ENCODE measurements around the gene CIC.
A peak's percentile ranks its signal among the peaks of the same experiment; 100 is the strongest.
"Not testable (repeated sequence)": the region's sequence is repeated elsewhere in the genome, so short reads cannot be mapped to it uniquely, and the experiment has no call there.

The CIC gene

DNA sequence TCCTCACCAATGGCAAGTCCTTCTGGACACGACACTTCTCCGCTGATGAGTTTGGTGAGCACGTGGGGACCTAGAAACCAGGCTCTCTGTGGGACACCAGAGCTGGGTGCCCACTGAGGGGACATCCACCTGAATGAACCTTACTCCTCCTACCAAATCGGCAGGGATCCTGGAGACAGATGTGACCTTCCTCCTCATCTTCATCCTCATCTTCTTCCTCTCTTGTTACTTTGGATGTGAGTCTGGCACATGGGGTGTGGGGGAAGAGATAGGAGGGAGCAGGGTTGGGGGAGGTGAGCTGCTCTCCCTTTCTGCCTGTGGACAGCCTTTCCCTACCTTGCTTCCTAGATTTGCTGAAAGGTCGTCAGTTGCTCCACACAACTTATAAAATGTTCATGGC is 46.0 kb downstream of the CIC start:
- FAIRE-seq = no peak

DNA sequence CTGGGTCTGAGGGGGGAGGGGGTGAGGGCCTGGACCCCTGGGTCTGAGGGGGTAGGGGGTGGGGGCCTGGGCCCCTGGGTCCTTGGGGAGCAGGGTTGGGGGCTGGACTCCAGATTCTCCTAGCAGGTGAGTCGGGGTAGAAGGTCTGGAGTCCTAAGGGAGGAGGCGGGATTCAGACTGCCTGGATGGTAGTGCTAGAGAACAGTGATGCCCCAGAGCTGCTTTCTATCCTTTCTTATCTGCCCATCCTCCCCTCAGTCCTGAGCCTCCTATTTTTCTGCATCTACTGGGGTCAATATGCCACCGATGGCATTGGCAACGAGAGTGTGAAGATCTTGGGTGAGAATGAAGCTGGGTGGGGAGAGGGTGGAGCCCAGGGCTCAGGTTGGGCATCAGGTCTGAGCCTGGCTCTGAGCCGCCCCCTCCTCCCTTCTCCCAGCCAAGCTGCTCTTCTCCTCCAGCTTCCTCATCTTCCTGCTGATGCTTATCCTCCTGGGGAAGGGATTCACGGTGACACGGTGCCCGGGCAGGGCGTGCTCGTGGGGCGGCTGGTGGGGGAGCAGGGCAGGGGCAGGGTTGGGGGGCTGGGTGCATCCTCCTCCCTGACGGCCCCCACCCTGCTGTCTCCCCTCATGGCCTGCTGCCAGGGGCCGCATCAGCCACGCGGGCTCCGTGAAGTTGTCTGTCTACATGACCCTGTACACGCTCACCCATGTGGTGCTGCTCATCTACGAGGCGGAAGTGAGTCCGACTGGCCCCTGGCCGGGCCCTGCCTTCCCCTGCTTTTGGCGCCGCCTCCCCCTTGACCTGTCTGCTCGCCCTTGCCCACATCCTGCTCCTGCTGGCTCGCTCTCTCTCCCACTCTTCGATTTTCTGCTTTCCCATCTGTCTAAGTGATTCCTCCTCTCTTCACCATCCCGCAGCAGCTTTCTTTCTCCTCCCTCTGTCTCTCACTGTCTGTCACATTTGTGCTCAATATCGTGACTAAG is 47.5 kb downstream of the CIC start:
- no peak for FAIRE-seq

GRCh38 chr19:42317535-42317934 is 48.5 kb downstream of the CIC start:
- FAIRE-seq = no peak

- no peak for FAIRE-seq
Measured at GRCh38 chr19:42322305-42322704, 53.3 kb downstream of the CIC start.

DNA sequence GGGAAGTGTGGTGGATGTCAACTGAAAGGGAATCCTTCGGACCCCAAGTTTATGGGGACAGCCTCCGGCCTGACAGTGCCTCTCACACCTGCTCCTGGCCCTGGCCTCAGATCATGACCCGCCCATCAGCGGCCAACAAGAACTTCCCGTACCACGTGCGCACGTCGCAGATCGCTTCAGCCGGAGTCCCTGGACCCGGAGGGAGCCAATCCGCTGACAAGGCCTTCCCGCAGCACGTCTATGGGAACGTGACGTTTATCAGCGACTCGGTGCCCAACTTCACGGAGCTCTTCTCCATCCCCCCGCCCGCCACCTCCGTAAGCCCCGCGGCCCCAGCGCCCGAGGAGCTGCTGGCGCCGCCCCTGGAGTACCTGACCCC is 54.4 kb downstream of the CIC start:
- no peak for FAIRE-seq

GRCh38 chr19:42323852-42324654 is 55.0 kb downstream of the CIC start:
- FAIRE-seq = no peak

DNA sequence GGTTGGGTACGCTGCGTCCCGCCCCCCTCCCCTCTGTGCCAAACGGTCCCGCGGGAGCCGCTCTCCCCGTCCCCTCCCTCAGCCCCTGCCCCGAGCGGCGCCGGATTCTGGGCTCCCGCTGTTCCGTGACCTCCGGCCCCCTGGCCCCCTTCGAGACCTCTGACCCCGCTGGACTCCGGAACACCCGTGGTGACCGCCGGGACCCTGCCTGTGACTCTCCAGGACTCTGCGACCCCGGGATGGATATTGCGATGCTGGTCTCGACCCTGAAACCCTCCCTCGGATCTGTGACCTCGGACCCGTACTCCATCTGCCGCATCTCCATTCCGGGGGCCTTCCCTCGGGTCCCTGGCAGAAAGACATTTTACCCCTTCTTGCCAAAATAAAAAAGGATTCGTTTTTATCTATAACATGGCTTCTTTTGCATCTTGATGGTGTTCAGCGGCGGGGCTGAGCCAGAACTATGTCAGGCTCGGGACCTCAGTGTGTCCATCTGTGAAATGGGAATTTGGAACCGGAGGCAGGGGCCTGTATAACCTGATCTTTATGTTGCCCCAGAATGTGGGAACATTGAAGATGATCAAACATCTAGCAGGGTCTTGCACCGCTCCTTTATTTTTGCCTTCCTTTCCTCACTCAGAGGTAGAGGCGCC is 55.7 kb downstream of the CIC start:
- FAIRE-seq = no peak

DNA sequence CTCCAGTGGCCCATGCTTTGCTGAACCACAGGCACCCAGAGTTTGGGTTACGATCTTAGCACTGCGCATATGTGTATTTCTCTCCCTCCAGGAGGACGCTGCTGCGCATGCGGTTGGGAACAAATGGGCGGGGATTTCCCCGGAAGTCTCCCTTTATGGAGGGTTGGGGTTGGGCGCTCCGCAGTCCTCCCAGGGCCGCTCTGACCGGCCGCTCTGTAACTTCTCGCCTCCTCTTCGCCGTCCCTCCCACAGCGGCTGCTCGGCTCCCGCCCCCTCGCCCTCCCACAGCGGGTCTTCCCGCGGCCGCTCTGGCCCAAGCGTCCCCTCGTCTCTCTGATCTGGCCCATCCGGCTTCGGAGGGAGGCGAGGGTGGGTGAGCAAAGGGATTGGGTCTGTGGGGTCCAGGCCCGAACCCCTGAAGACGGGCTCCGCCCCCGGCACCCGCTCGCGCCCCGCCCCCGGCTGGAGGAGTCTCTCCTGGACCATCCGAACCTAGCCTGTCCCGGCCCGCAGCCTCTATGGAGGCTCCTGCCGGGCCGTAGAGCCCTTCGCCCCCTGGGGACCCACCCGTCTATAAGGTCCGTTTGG is 56.4 kb downstream of the CIC start, which contains the start of gene MEGF8:
Gene MEGF8 (plus strand): TSS at position 328 of the 588 bp plus-strand sequence. CDS start 609 bp downstream, outside the sequence.
- peak; percentile 98 for FAIRE-seq

DNA sequence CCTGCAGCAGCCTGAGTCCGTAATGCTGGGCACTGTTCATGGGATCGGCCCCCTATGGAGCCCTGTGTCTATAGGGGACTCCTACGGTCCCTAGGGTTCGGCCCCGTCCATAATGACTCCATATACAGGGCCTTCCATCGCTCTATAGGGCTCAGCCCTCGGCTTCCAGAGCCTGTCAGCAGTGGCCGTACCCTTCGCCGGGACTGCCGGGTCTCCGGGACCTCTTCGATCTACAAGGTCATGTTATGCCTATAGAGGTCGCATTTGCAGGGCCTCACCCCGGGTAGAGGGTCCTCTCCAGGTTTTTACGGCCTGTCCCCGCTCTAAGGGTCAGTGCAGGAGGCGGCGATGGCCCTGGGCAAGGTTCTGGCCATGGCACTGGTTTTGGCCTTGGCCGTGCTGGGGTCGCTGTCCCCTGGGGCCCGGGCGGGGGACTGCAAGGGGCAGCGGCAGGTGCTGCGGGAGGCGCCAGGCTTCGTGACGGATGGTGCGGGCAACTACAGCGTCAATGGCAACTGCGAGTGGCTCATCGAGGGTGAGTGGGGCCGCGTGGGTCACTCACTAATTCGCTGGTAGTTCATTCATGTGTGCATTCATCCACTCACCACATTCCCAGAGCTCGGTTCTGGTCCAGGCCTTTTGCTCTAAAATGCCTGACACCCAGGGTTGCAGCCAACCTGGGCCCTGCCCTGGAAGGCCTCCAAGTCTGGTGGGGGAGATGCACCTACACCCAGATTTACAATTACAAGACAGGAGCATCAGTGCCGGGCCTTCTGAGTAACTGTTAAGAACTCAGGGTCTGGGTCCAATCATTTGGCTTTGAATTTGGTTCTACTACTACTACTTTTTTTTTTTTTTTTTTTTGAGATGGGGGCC is 57.1 kb downstream of the CIC start:
- FAIRE-seq = no peak

GRCh38 chr19:42326969-42327368 is 57.9 kb downstream of the CIC start:
- FAIRE-seq = no peak

DNA sequence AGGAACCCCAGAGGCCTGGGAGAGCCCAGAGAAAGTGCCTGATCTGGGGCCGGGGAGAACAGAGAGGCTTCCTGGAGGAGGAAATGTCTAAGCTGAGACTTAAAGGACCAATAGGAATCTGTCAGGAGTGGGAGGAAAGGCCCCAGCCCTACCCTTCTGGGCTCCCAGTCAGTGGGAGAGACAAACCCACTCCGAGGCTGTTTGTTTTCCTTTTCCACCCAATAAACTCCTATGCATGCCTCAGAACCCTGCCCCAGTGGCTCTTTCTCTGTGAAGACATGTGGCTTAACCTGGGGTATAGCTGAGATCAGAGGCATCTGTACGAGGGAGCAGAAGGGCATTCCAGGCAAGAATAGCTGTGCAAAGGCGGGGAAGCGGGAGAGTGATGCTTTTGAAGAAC is 58.3 kb downstream of the CIC start:
- no peak for FAIRE-seq

DNA sequence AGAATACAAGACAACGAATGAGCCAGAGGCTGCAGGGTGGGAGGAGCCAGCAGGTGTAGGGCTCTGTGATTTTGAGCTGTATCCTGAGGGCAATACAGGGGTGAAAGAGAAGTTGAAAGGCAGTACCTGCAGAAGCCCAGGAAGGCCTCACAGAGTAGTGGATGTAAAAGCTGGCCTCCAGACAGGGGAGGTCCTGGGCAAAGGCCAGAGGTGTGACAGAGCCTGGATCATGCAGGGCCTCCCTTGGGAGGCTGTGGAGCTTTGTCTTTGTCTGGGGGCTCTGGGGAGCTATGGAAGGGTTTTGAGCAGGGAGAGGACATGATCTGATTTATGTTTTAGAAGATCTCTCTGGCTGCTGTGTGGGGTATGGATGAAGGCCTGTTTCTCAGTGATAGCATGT is 59.1 kb downstream of the CIC start:
- no peak for FAIRE-seq

DNA sequence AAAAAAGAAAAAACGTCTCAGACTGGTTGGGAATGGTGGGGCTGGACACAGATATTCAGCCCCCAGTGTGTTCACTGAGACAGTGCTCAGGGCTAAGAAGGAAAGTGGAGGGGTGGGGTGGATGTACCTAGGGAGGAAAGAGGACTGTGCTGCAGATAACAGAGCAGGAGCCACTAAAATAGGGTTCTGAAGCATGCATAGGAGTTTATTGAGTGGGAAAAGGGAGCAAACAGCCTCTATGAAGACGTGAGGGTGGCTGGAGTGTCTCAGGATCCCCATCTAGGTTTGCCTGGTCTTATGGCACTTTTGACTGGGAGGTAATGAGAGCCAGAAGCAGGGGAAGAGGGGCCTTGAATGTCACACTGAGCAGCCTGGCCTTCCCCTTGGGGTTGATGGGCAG is 59.8 kb downstream of the CIC start:
- FAIRE-seq = no peak

- no peak for FAIRE-seq
Measured at GRCh38 chr19:42330241-42330711, 61.2 kb downstream of the CIC start.

- FAIRE-seq = not testable (repeated sequence)
Measured at GRCh38 chr19:42331333-42331732, 62.3 kb downstream of the CIC start.

- no peak for FAIRE-seq
Measured at GRCh38 chr19:42332059-42332458, 63.0 kb downstream of the CIC start.

- FAIRE-seq = no peak
Measured at GRCh38 chr19:42333018-42333417, 64.0 kb downstream of the CIC start.

- no peak for FAIRE-seq
Measured at GRCh38 chr19:42333975-42334696, 65.1 kb downstream of the CIC start.

GRCh38 chr19:42334697-42335373 is 65.8 kb downstream of the CIC start:
- FAIRE-seq = no peak

GRCh38 chr19:42335374-42335936 is 66.4 kb downstream of the CIC start:
- no peak for FAIRE-seq

All from TTC549 (cell line).